Subcutaneous adipose tissue (tissue), 4 donors: Measurements from ENCODE around the gene CLRN2. TPM values are rescaled to one million over a fixed set of nuclear protein-coding genes. Genes with fewer than 3 reads are reported as not detected.

Experiments
- CTCF ChIP-seq: fragments of 450-650 bp; IDR thresholded peaks from one replicate; pipeline ENCODE4 v1.5.1; 2016; ENCODE audit warnings: low read depth, mild to moderate bottlenecking, control low read depth, antibody characterized with exemption, moderate library complexity
- total RNA-seq, 4 donors: library from RNA; depleted of rRNA; stranded (reverse); fragments of >200 nt; gene quantifications; one replicate each; pipeline ENCODE4 v1.1.0, GENCODE V29; 2016

Gene CLRN2
- total RNA-seq, 4 donors from 2014 or later: not detected

GRCh38 chr4:17574206-17574605 lies 59.2 kb downstream of the CLRN2 start:
- TF ChIP-seq CTCF: no peak

Other genes starting within 250 kb of the CLRN2 start
- gene QDPR, start 3.1 kb upstream of the CLRN2 start, total RNA-seq: 10 to 100 TPM; 13.9 to 50.9 (median 34.9) TPM
- gene LAP3, start 62.0 kb downstream of the CLRN2 start, total RNA-seq: 100 to 1,000 TPM in 1 of 4 donors, 10 to 100 TPM in 3; 89.4 to 165 (median 96.0) TPM
- gene MED28, start 99.5 kb downstream of the CLRN2 start, total RNA-seq: 10 to 100 TPM; 11.7 to 13.6 (median 12.4) TPM